Vagina (tissue), 2 donors: ENCODE results near the gene FOXC2. TPM values are rescaled to one million over a fixed set of nuclear protein-coding genes. Genes with fewer than 3 reads are reported as not detected.

Source experiments
- DNase-seq, 2 donors: peaks; one replicate each; pipeline ENCODE4 v3.0.0-alpha.2; 2017; ENCODE audit errors: extremely low spot score in 2 of 2
- H3K27ac ChIP-seq: fragments of 200-600 bp; sonication (generic); one replicate; pipeline ENCODE4 v1.5.1; 2019
- H3K27me3 ChIP-seq: fragments of 200-600 bp; sonication (generic); one replicate; pipeline ENCODE4 v1.5.1; 2019
- H3K36me3 ChIP-seq, 2 donors: fragments of 200-600 bp; sonication (generic); one replicate each; pipeline ENCODE4 v1.5.1; 2017 to 2019
- H3K4me1 ChIP-seq: fragments of 200-600 bp; sonication (generic); one replicate; pipeline ENCODE4 v1.5.1; 2019
- H3K4me3 ChIP-seq, 2 donors: fragments of 200-600 bp; sonication (generic); 1 replicate in 1 of 2; 2 replicates in 1 of 2; pipeline ENCODE4 v1.5.1; 2016 to 2019
- H3K9me3 ChIP-seq: fragments of 200-600 bp; sonication (generic); one replicate; pipeline ENCODE4 v1.5.1; 2019
- CTCF ChIP-seq, 3 experiments: fragments of 450-650 bp in 2 of 3; fragments of 200-600 bp in 1 of 3; sonication (generic) in 1 of 3; IDR thresholded peaks; one replicate each; pipeline ENCODE4 v1.5.1; 2017 to 2019; ENCODE audit warnings: antibody characterized with exemption in 3 of 3, mild to moderate bottlenecking in 2 of 3, moderate library complexity in 2 of 3
- POLR2A ChIP-seq, 2 donors: fragments of 450-650 bp; IDR thresholded peaks; one replicate each; pipeline ENCODE4 v1.6.1; 2017; ENCODE audit warnings: antibody characterized with exemption in 2 of 2, mild to moderate bottlenecking in 2 of 2, moderate library complexity in 2 of 2
- POLR2AphosphoS5 ChIP-seq, 2 donors: sonication (generic); formaldehyde crosslinking; IDR thresholded peaks; one replicate each; pipeline ENCODE4 v1.9.0; 2017; ENCODE audit warnings: antibody characterized with exemption in 2 of 2, mild to moderate bottlenecking in 2 of 2, low read depth in 1 of 2; ENCODE audit not compliant: insufficient read depth in 1 of 2
- intact Hi-C: fragments of 100-400 bp; cut with DNase I; formaldehyde crosslinking; loops from one replicate; pipeline ENCODE4 v1.15.1; 2023
- total RNA-seq: library from RNA; depleted of rRNA; stranded (reverse); fragments of >200 nt; gene quantifications from one replicate; pipeline ENCODE4 v1.2.3, GENCODE V29; 2016

FOXC2 gene
- total RNA-seq, 1 donor from 2014 or later, result 2.7 TPM

- DNase-seq, result no peak
- H3K27ac ChIP-seq, result no peak overlapping the region
- no peak for TF ChIP-seq POLR2AphosphoS5 (IDR thresholded peaks at IDR 0.05; ENCODE audit: insufficient read depth in 1 of 2, low read depth in 1 of 2)
- TF ChIP-seq CTCF (IDR thresholded peaks at IDR 0.05), result no peak
- no peak for TF ChIP-seq POLR2A (IDR thresholded peaks at IDR 0.05)
- H3K4me3 ChIP-seq, result no peak overlapping the region
- H3K4me1 ChIP-seq, result no peaks in the 10 kb centered on the region
- no peaks in the 10 kb centered on the region for H3K36me3 ChIP-seq
- no peaks in the 10 kb centered on the region for H3K9me3 ChIP-seq
- intact Hi-C loops, result no loop called here
- H3K27me3 ChIP-seq, result no peaks in the 10 kb centered on the region
These were observed 42.5 kb downstream of the FOXC2 start for GRCh38 chr16:86609115-86609514.

GRCh38 chr16:86609661-86610060 is 43.0 kb downstream of the FOXC2 start:
- H3K27ac ChIP-seq, result no peak overlapping the region
- H3K4me3 ChIP-seq, result no peak overlapping the region
- TF ChIP-seq POLR2AphosphoS5 (IDR thresholded peaks at IDR 0.05; ENCODE audit: insufficient read depth in 1 of 2, low read depth in 1 of 2), result no peak
- no peak for TF ChIP-seq POLR2A (IDR thresholded peaks at IDR 0.05)
- no peak for TF ChIP-seq CTCF (IDR thresholded peaks at IDR 0.05)
- H3K9me3 ChIP-seq, result no peaks in the 10 kb centered on the region
- H3K27me3 ChIP-seq, result no peaks in the 10 kb centered on the region
- DNase-seq, result no peak
- no peaks in the 10 kb centered on the region for H3K4me1 ChIP-seq
- intact Hi-C loops, result no loop called here
- no peaks in the 10 kb centered on the region for H3K36me3 ChIP-seq

- Histone ChIP-seq H3K27me3 (no peaks in the 10 kb centered on the region), H3K4me1 (no peaks in the 10 kb centered on the region), H3K4me3 (no peak overlapping the region), H3K36me3 (no peaks in the 10 kb centered on the region), H3K27ac (no peak overlapping the region), H3K9me3 (no peaks in the 10 kb centered on the region)
- DNase-seq, result no peak
- intact Hi-C loops, result no loop called here
- no peak for TF ChIP-seq POLR2AphosphoS5 (IDR thresholded peaks at IDR 0.05; ENCODE audit: insufficient read depth in 1 of 2, low read depth in 1 of 2)
- TF ChIP-seq CTCF (IDR thresholded peaks at IDR 0.05), result no peak
- TF ChIP-seq POLR2A (IDR thresholded peaks at IDR 0.05), result no peak
These were observed 44.3 kb downstream of the FOXC2 start for GRCh38 chr16:86610779-86611524.

GRCh38 chr16:86611525-86611855 is 44.9 kb downstream of the FOXC2 start:
- H3K27ac ChIP-seq, result no peak overlapping the region
- no peaks in the 10 kb centered on the region for H3K27me3 ChIP-seq

More at GRCh38 chr16:86611525-86611855, 44.9 kb downstream of the FOXC2 start:
- H3K36me3 ChIP-seq, result no peaks in the 10 kb centered on the region
- TF ChIP-seq POLR2A (IDR thresholded peaks at IDR 0.05), result no peak
- TF ChIP-seq POLR2AphosphoS5 (IDR thresholded peaks at IDR 0.05; ENCODE audit: insufficient read depth in 1 of 2, low read depth in 1 of 2), result no peak
- TF ChIP-seq CTCF (IDR thresholded peaks at IDR 0.05), result no peak
- H3K4me1 ChIP-seq, result no peaks in the 10 kb centered on the region
- H3K4me3 ChIP-seq, result no peak overlapping the region
- no peak for DNase-seq
- H3K9me3 ChIP-seq, result no peaks in the 10 kb centered on the region
- intact Hi-C loops, result no loop called here
